ENCODE measurements around the gene SCAMP5.

The SCAMP5 gene

GRCh38 chr15:74995182-74995778 is at the start of gene SCAMP5:
TSS of gene SCAMP5 (plus strand) at chr15:74995563. CDS start at chr15:75011840, 16,277 bp downstream.
- H3K4me3 ChIP-seq (replicated peaks; ENCODE audit: low read depth, low read length) = peak within 1 kb of the TSS; percentile 67
- peak; percentile 95 for DNase-seq (ENCODE audit: low read depth)
- no peak for TF ChIP-seq CTCF (IDR thresholded peaks at IDR 0.05; ENCODE audit: low read length, missing control alignments)

- H3K4me3 ChIP-seq (replicated peaks; ENCODE audit: low read depth, low read length) = no peak overlapping the region
- TF ChIP-seq CTCF (IDR thresholded peaks at IDR 0.05; ENCODE audit: low read length, missing control alignments) = peak; percentile 100
- peak; percentile 85 for DNase-seq (ENCODE audit: low read depth)
These were observed 45.1 kb upstream of the SCAMP5 start for GRCh38 chr15:74950078-74950908.

GRCh38 chr15:74951006-74951405 is 44.4 kb upstream of the SCAMP5 start:
- TF ChIP-seq CTCF (IDR thresholded peaks at IDR 0.05; ENCODE audit: low read length, missing control alignments) = no peak
- no peak for DNase-seq (ENCODE audit: low read depth)
- no peak overlapping the region for H3K4me3 ChIP-seq (replicated peaks; ENCODE audit: low read depth, low read length)

GRCh38 chr15:74954515-74954914 is 40.8 kb upstream of the SCAMP5 start:
- no peak for TF ChIP-seq CTCF (IDR thresholded peaks at IDR 0.05; ENCODE audit: low read length, missing control alignments)
- H3K4me3 ChIP-seq (replicated peaks; ENCODE audit: low read depth, low read length) = peak overlapping the region; percentile 89
- peak; percentile 85 for DNase-seq (ENCODE audit: low read depth)

- no peak for TF ChIP-seq CTCF (IDR thresholded peaks at IDR 0.05; ENCODE audit: low read length, missing control alignments)
- no peak for DNase-seq (ENCODE audit: low read depth)
- H3K4me3 ChIP-seq (replicated peaks; ENCODE audit: low read depth, low read length) = peak overlapping the region; percentile 89
These were observed 40.3 kb upstream of the SCAMP5 start for GRCh38 chr15:74955017-74955416.

GRCh38 chr15:74955796-74956647 is 39.3 kb upstream of the SCAMP5 start:
- peak; percentile 38 for TF ChIP-seq CTCF (IDR thresholded peaks at IDR 0.05; ENCODE audit: low read length, missing control alignments)
- peak overlapping the region; percentile 89 for H3K4me3 ChIP-seq (replicated peaks; ENCODE audit: low read depth, low read length)
- peak; percentile 82 for DNase-seq (ENCODE audit: low read depth)

Measured in fibroblast of pulmonary artery (primary cell).